HL-60/S4 (cell line): ENCODE measurements around the gene NKX3-2.

Experiments used
- in situ Hi-C: fragments of 300-500 bp; cut with MboI; formaldehyde crosslinking; loops from 2 replicates; pipeline ENCODE4 v1.14.3; 2022; ENCODE audit warnings: low sequenced_read_pairs

Gene NKX3-2

GRCh38 chr4:13543839-13544605 lies at the start of gene NKX3-2:
TSS of gene NKX3-2 (minus strand) at chr4:13544508. CDS start at chr4:13544414, 94 bp downstream.
- in situ Hi-C loops: loop anchor here (10.0 kb wide), 1 partner anchor 819 kb away; no protein-coding TSS in a partner anchor

- in situ Hi-C loops: no loop called here
Observed at GRCh38 chr4:13592220-13592619, 47.9 kb upstream of the NKX3-2 start.

- in situ Hi-C loops: no loop called here
Observed at GRCh38 chr4:13590766-13591165, 46.5 kb upstream of the NKX3-2 start.

DNA sequence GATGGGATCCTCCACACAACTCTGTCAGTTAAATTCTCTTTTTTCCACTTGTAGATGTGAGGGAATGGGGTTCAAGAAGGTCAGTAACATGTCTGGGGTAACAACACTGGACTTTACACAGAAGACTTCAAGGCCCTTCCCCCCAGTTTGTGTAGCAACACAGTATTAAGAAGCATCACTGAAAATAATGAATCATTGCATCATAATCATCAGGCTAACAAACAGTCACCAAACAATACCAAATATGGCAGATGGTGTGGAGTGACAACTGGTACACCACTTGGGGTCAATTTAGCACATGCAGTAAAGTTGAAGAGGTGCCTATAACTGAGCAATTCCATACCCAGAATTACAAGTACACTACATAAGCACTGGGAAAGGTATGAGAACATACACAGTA lies 44.6 kb upstream of the NKX3-2 start:
- in situ Hi-C loops: no loop called here

GRCh38 chr4:13584481-13584880 lies 40.2 kb upstream of the NKX3-2 start:
- in situ Hi-C loops: no loop called here

GRCh38 chr4:13580036-13580435 lies 35.7 kb upstream of the NKX3-2 start:
- in situ Hi-C loops: no loop called here

- in situ Hi-C loops: no loop called here
Observed at GRCh38 chr4:13577660-13578059, 33.4 kb upstream of the NKX3-2 start.

DNA sequence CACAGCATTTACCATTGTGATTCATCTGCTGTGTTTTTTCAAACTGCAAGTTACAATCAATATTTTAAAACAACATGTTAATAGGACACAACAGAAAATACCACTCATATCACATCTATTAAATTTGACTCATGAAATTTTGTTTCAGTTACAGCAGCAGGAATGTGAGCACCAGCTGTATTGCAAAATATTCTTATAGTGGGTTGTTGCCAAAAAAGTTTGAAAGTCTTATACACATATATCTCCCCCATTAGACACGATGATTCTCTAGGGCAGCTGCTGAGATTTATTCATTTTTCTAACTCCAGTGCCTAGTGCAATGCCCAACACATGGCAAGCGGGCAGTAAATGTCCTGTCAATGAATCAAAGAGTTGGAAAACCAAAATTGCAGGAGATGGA lies 26.6 kb upstream of the NKX3-2 start:
- in situ Hi-C loops: loop anchor here (25.0 kb wide), 1 partner anchor 734 kb away; no protein-coding TSS in a partner anchor

DNA sequence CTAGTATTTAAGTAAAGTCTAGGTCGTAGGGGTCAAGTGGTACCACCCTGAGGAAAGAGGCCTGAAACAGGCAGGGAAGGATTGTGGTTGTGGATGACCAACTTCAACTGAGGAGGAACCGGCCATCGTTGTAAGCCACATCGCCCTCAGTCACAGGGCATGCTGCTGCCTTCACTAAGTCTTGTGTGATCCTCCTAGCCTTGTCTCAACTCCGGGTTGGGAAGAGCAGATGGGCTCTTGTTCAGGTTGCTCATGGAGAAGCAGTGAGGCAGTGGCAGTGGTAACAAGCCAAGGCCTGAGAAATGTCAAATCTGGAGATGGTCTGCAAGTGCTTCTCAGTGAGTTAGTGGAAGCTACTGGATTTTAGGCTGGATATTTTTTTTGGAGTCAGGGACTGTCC lies 22.8 kb upstream of the NKX3-2 start:
- in situ Hi-C loops: loop anchor here (25.0 kb wide), 1 partner anchor 730 kb away; no protein-coding TSS in a partner anchor

DNA sequence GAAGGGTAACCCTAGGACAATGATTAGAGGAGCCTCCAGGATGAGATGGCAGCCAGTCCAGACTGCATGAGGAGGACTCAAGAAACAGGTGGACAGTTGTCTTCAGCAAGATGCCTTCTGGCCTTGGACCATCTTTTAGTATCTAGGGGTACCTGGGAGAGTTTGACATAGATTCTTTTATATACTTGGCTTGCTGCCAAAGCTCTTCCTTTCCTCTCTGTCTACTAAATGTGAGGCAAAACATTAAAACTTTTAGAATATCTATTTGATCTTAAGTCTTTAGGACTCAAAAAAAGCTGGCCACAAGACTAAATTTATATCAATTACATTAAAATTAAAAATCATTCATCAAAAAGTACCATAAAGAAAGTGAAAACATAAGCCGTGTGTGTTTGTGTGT lies 18.6 kb upstream of the NKX3-2 start:
- in situ Hi-C loops: loop anchor here (25.0 kb wide), 1 partner anchor 726 kb away; no protein-coding TSS in a partner anchor

DNA sequence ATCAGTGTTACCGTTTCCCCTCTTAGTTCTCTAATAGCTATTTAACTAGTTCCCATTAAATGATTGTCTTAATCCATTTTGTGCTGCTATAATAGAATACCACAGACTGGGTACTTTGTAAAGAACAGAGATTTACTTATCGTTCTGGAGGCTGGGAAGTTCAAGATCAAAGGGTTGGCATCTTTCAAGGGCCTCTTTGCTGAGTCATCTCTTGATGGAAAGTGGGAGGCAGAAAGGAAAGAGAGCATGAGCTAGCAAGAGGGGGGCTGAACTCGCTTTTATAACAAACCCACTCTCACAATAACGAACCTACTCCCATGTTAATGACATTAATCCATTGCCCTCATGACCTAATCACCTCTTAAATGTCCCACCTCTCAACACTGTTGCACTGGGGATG lies 17.4 kb upstream of the NKX3-2 start:
- in situ Hi-C loops: loop anchor here (25.0 kb wide), 1 partner anchor 724 kb away; no protein-coding TSS in a partner anchor

DNA sequence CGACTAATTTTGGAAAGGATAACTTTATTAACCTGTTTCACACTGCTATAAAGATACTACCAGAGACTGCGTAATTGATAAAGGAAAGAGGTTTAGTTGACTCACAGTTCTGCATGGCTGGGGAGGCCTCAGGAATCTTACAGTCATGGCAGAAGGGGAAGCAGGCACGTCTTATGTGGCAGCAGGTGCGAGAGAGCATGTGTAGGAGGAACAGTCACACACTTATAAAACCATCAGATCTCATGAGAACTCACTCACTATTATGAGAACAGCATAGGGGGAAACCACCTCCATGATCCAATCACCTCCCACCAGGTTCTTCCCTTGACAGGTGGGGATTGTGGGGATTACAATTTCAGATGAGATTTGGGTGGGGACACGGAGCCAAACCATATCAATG lies 15.8 kb upstream of the NKX3-2 start:
- in situ Hi-C loops: loop anchor here (25.0 kb wide), 1 partner anchor 723 kb away; no protein-coding TSS in a partner anchor

GRCh38 chr4:13559413-13559812 lies 15.1 kb upstream of the NKX3-2 start:
- in situ Hi-C loops: loop anchor here (25.0 kb wide), 1 partner anchor 722 kb away; no protein-coding TSS in a partner anchor

- in situ Hi-C loops: loop anchor here (25.0 kb wide), 1 partner anchor 722 kb away; no protein-coding TSS in a partner anchor
Observed at GRCh38 chr4:13558881-13559280, 14.6 kb upstream of the NKX3-2 start.

- in situ Hi-C loops: loop anchor here (25.0 kb wide), 1 partner anchor 718 kb away; no protein-coding TSS in a partner anchor
Observed at GRCh38 chr4:13555325-13555724, 11.0 kb upstream of the NKX3-2 start.

GRCh38 chr4:13553081-13553480 lies 8.8 kb upstream of the NKX3-2 start:
- in situ Hi-C loops: loop anchor here (25.0 kb wide), 1 partner anchor 716 kb away; no protein-coding TSS in a partner anchor

DNA sequence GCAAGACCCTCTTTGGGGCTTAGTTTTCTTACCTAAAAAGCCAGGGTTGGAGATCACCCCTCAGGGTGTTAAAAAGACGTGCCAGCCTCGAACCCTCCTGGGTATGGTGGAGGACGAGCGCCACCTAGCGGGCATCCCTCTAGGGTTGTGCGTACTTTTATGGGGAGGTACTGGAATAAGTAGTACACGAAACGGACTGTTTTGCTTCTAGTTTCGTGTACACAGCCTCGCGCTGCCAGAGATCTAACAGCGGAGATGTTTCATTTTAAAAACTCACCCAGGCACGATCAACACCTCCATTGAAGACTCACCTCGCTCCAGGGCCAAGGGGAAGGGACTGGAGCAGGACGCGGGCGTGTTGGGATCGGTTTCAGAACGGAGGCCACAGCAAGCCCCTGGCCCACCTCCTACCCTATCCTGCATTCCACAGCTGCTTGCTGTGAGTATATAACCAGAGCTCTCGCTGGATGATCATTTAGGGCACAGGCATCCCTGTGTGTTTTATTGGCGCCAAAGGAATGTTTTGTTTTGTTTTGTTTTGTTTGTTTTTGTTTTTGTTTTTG lies 4.8 kb upstream of the NKX3-2 start:
- in situ Hi-C loops: loop anchor here (10.0 kb wide), 1 partner anchor 824 kb away; no protein-coding TSS in a partner anchor

- in situ Hi-C loops: loop anchor here (10.0 kb wide), 1 partner anchor 824 kb away; no protein-coding TSS in a partner anchor
Observed at GRCh38 chr4:13548059-13548983, 4.0 kb upstream of the NKX3-2 start.

DNA sequence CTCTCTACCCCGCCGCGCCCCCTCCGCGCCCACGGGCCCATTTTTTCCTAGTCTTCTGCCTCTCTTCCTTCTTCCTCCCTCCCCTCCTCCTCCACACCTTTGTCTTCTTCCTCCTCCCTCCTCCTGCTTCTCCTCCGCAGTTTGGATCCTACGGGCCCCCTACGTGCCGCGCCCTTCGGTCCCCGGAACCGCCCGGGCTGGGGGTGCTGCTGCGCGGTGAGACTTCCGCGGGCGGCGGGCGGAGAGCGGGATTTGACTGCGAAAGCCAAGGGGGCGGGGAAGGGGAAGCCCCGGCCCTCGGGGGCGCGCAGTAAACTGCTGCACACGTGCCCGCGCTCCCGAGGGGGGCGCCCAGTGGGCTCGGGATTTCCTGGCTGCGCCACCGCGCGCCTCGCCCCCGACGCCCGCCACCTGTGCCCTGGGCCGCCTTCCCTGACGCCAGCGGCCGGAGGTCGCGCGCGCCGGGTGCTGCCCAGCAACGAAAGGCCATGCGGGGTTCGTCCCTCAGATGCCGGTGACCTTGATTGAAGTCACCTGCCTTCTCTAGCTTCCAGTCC lies 3.3 kb upstream of the NKX3-2 start:
- in situ Hi-C loops: loop anchor here (10.0 kb wide), 1 partner anchor 823 kb away; no protein-coding TSS in a partner anchor

DNA sequence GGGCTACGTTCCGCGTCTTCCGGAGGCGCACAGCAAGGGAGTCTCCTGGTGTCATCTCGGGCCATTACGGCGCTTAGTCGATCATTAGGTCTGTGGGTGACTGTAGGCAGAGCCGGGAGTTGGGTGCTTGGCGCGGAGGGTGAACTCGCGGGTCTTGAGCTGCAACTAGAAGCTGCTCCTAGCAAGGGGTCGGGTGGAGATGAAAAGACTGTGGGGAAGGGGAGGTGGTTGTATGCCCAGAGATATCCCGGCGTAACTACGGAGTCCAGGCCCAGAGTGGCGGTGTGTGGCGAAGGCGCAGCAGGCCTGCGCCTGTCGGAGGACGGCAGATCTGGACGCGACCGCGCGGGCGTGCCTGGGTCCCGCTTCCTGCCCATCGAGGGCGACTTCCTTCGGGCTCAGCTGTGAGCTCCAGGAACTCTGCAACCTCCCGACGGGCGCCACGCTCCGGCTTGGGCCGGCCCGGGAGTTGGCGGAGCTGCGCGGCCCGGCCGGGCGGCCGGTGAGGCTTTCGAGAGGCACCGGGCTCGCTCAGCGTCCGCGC lies 2.7 kb upstream of the NKX3-2 start:
- in situ Hi-C loops: loop anchor here (10.0 kb wide), 1 partner anchor 822 kb away; no protein-coding TSS in a partner anchor
